Gastroesophageal sphincter (tissue), 4 donors: ENCODE measurements around the gene NELL1. TPM values are rescaled to one million over a fixed set of nuclear protein-coding genes. Genes with fewer than 3 reads are reported as not detected.

Experiments used
- ATAC-seq: fragments of 150-250 bp; one replicate; pipeline ENCODE4 v1.9.1; 2016; ENCODE audit warnings: mild to moderate bottlenecking, moderate library complexity
- H3K27ac ChIP-seq, 4 donors: fragments of 200-600 bp; sonication (generic) in 3 of 4; 1 replicate in 3 of 4; 2 replicates in 1 of 4; pipeline ENCODE4 v1.5.1; 2016 to 2019
- H3K27me3 ChIP-seq: fragments of 200-600 bp; sonication (generic); one replicate; pipeline ENCODE4 v1.5.1; 2019
- H3K36me3 ChIP-seq, 2 donors: fragments of 200-600 bp; sonication (generic); one replicate each; pipeline ENCODE4 v1.5.1; 2019; ENCODE audit warnings: control low read depth in 1 of 2
- H3K4me1 ChIP-seq, 3 donors: fragments of 200-600 bp; sonication (generic); 1 replicate in 2 of 3; 2 replicates in 1 of 3; pipeline ENCODE4 v1.5.1; 2016 to 2019; ENCODE audit warnings: control low read depth in 2 of 3
- H3K4me3 ChIP-seq, 2 donors: fragments of 200-600 bp; sonication (generic); one replicate each; pipeline ENCODE4 v1.5.1; 2019; ENCODE audit warnings: mild to moderate bottlenecking in 1 of 2, moderate library complexity in 1 of 2
- H3K9me3 ChIP-seq, 3 donors: fragments of 200-600 bp; sonication (generic); one replicate each; pipeline ENCODE4 v1.5.1; 2017 to 2019; ENCODE audit warnings: control low read depth in 2 of 3
- CTCF ChIP-seq, 4 experiments: fragments of 200-600 bp in 2 of 4; fragments of 450-650 bp in 2 of 4; sonication (generic) in 1 of 4; IDR thresholded peaks; one replicate each; pipeline ENCODE4 v1.5.1; 2017 to 2019; ENCODE audit warnings: antibody characterized with exemption in 4 of 4, mild to moderate bottlenecking in 2 of 4, moderate library complexity in 2 of 4
- EP300 ChIP-seq: sonication (generic); formaldehyde crosslinking; IDR thresholded peaks from one replicate; pipeline ENCODE4 v1.6.1; 2017; ENCODE audit warnings: antibody characterized with exemption, mild to moderate bottlenecking
- POLR2A ChIP-seq, 2 donors: fragments of 450-650 bp; IDR thresholded peaks; one replicate each; pipeline ENCODE4 v1.6.1; 2017; ENCODE audit warnings: antibody characterized with exemption in 2 of 2, mild to moderate bottlenecking in 2 of 2, moderate library complexity in 1 of 2
- POLR2AphosphoS5 ChIP-seq: sonication (generic); formaldehyde crosslinking; IDR thresholded peaks from one replicate; pipeline ENCODE4 v1.6.1; 2017; ENCODE audit warnings: antibody characterized with exemption
- WGBS, 2 donors: methylation state at CpG; one replicate each; pipeline ENCODE4 v1.1.5; 2018; ENCODE audit warnings: low coverage in 1 of 2; 5-methylcytosine and 5-hydroxymethylcytosine counted together
- total RNA-seq, 4 donors: library from RNA; depleted of rRNA; stranded (reverse); fragments of >200 nt; gene quantifications; one replicate each; pipeline ENCODE4 v1.1.0, GENCODE V29; 2016

NELL1 gene
- total RNA-seq, 4 donors from 2014 or later = 0.27 to 3.0 (median 1.5) TPM

- Histone ChIP-seq H3K27ac (no peak overlapping the region), H3K27me3 (no peaks in the 10 kb centered on the region), H3K4me1 (no peaks in the 10 kb centered on the region), H3K36me3 (no peaks in the 10 kb centered on the region), H3K4me3 (no peak overlapping the region), H3K9me3 (no peaks in the 10 kb centered on the region)
- no peak for ATAC-seq
- TF ChIP-seq POLR2AphosphoS5 (no peak), EP300 (no peak), POLR2A (IDR thresholded peaks at IDR 0.05) (no peak), CTCF (IDR thresholded peaks at IDR 0.05) (no peak)
- 85 to 100% methylated on average over 2 of the region's 2 CpGs for WGBS, 2 donors
Observed at GRCh38 chr11:21323617-21324016, 654.2 kb downstream of the NELL1 start.

GRCh38 chr11:21343204-21343603 is 673.8 kb downstream of the NELL1 start:
- H3K27ac ChIP-seq = no peak overlapping the region
- 18 to 19% methylated on average over 2 of the region's 2 CpGs for WGBS, 2 donors

GRCh38 chr11:21346361-21346760 is 677.0 kb downstream of the NELL1 start:
- no peak overlapping the region for H3K27ac ChIP-seq
- H3K9me3 ChIP-seq = no peaks in the 10 kb centered on the region
- no peaks in the 10 kb centered on the region for H3K4me1 ChIP-seq
- H3K27me3 ChIP-seq = no peaks in the 10 kb centered on the region
- no peak overlapping the region for H3K4me3 ChIP-seq
- no peak for TF ChIP-seq POLR2AphosphoS5
- TF ChIP-seq EP300 = no peak
- no peak for TF ChIP-seq CTCF (IDR thresholded peaks at IDR 0.05)
- no peak for TF ChIP-seq POLR2A (IDR thresholded peaks at IDR 0.05)
- no peak for ATAC-seq
- H3K36me3 ChIP-seq = no peaks in the 10 kb centered on the region

More at GRCh38 chr11:21343204-21343603, 673.8 kb downstream of the NELL1 start:
- no peak overlapping the region for H3K4me3 ChIP-seq
- TF ChIP-seq POLR2AphosphoS5 = no peak
- no peaks in the 10 kb centered on the region for H3K27me3 ChIP-seq
- no peaks in the 10 kb centered on the region for H3K36me3 ChIP-seq
- no peaks in the 10 kb centered on the region for H3K9me3 ChIP-seq
- no peak for ATAC-seq
- H3K4me1 ChIP-seq = no peaks in the 10 kb centered on the region

GRCh38 chr11:21350613-21351012 is 681.2 kb downstream of the NELL1 start:
- ATAC-seq = no peak
- TF ChIP-seq POLR2AphosphoS5 (no peak), CTCF (IDR thresholded peaks at IDR 0.05) (no peak), POLR2A (IDR thresholded peaks at IDR 0.05) (no peak), EP300 (no peak)
- no peak overlapping the region for H3K4me3 ChIP-seq
- no peaks in the 10 kb centered on the region for H3K36me3 ChIP-seq
- no peak overlapping the region for H3K27ac ChIP-seq
- H3K4me1 ChIP-seq = no peaks in the 10 kb centered on the region
- WGBS, 2 donors = 44 to 75% methylated on average over 2 of the region's 2 CpGs
- no peaks in the 10 kb centered on the region for H3K27me3 ChIP-seq
- H3K9me3 ChIP-seq = no peaks in the 10 kb centered on the region

GRCh38 chr11:21353425-21353824 is 684.0 kb downstream of the NELL1 start:
- TF ChIP-seq POLR2AphosphoS5 = no peak
- TF ChIP-seq EP300 = no peak
- no peak for TF ChIP-seq CTCF (IDR thresholded peaks at IDR 0.05)
- TF ChIP-seq POLR2A (IDR thresholded peaks at IDR 0.05) = no peak
- Histone ChIP-seq H3K27ac (no peak overlapping the region), H3K36me3 (no peaks in the 10 kb centered on the region), H3K4me1 (no peaks in the 10 kb centered on the region), H3K27me3 (no peaks in the 10 kb centered on the region), H3K4me3 (no peak overlapping the region), H3K9me3 (no peaks in the 10 kb centered on the region)
- WGBS, 2 donors = 41 to 60% methylated on average over 3 to 5 of the region's 5 CpGs
- ATAC-seq = no peak
